GM04503 (cell line): ENCODE results near the gene CLSTN1.
"Not testable (repeated sequence)": the region's sequence is repeated elsewhere in the genome, so short reads cannot be mapped to it uniquely, and the experiment has no call there.

Experiments used
- DNase-seq: peaks from one replicate; pipeline ENCODE4 v3.0.0-alpha.2; 2012; ENCODE audit warnings: low read depth

CLSTN1 gene

GRCh38 chr1:9729523-9729922 lies 94.2 kb downstream of the CLSTN1 start:
- DNase-seq, result no peak

DNA sequence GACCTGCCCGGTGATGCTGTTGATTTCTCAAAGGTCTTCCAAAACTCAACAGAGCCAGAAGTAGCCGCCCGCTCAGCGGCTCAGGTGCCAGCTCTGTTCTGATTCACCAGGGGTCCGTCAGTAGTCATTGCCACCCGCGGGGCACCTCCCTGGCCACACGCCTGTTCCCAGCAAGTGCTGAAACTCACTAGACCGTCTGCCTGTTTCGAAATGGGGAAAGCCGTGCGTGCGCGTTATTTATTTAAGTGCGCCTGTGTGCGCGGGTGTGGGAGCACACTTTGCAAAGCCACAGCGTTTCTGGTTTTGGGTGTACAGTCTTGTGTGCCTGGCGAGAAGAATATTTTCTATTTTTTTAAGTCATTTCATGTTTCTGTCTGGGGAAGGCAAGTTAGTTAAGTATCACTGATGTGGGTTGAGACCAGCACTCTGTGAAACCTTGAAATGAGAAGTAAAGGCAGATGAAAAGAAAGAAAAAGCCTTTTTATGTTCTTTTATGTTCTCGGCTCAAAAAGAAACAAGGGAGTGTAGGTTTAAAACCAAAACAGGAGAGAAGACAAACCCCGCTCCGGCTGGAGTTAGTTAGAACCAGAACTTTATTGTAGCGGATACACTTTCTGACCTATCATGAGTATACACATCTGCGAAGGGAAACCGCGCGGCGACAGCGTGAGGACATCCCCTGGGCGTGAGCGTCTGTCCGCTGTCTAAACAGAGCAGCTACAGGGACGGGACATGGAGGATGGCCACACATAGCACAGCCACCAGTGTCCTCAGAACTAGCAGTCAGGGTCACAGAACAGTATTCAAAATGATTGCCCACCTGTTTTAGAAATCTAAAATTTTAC lies 95.1 kb downstream of the CLSTN1 start:
- no peak for DNase-seq

- no peak for DNase-seq
These were observed 96.7 kb downstream of the CLSTN1 start for GRCh38 chr1:9726905-9727595.

- DNase-seq, result no peak
These were observed 97.4 kb downstream of the CLSTN1 start for GRCh38 chr1:9726406-9726805.

GRCh38 chr1:9724706-9725476 lies 98.9 kb downstream of the CLSTN1 start:
- no peak for DNase-seq

GRCh38 chr1:9723926-9724325 lies 99.8 kb downstream of the CLSTN1 start:
- DNase-seq, result no peak

- DNase-seq, result no peak
These were observed 100.5 kb downstream of the CLSTN1 start for GRCh38 chr1:9723068-9723805.

DNA sequence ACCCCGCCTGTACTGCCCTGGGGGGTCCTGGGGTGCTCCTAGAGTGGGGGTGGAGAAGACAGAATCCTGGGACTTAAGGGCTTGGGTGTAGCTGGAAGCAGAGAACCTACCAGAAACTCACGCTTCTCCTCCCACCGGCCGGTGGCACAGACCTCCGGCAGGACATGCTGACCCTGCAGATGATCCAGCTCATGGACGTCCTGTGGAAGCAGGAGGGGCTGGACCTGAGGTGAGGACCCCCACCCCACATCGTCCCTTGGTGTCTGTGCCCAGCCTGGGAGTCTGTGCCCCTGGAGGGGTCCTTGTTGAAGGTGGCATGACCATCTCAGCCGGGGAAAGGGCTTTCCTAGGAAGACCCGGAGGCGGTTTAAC lies 101.4 kb downstream of the CLSTN1 start:
- DNase-seq, result no peak

DNA sequence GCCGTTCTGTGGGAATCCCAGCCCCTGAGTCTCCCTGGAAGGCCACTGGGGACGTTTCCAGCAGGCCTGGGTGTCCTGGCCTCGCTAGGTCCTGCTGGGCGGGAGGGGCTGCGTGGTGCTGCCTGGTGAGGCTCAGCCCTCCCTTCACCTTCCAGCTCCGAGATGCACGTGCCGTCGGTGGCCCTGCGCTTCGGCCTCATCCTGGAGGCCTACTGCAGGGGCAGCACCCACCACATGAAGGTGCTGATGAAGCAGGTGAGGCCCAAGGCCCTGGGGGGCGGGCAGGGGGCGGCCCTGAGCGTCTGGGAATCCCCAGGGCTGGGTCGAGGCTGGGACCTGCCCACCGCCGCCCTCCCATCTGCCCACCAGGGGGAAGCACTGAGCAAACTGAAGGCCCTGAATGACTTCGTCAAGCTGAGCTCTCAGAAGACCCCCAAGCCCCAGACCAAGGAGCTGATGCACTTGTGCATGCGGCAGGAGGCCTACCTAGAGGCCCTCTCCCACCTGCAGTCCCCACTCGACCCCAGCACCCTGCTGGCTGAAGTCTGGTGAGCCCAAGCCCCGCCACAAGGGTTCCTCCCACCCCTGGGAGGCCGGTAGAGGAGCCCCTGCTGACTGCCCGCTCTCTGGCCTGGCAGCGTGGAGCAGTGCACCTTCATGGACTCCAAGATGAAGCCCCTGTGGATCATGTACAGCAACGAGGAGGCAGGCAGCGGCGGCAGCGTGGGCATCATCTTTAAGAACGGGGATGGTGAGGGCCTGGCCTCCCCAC lies 102.0 kb downstream of the CLSTN1 start:
- DNase-seq, result no peak

DNA sequence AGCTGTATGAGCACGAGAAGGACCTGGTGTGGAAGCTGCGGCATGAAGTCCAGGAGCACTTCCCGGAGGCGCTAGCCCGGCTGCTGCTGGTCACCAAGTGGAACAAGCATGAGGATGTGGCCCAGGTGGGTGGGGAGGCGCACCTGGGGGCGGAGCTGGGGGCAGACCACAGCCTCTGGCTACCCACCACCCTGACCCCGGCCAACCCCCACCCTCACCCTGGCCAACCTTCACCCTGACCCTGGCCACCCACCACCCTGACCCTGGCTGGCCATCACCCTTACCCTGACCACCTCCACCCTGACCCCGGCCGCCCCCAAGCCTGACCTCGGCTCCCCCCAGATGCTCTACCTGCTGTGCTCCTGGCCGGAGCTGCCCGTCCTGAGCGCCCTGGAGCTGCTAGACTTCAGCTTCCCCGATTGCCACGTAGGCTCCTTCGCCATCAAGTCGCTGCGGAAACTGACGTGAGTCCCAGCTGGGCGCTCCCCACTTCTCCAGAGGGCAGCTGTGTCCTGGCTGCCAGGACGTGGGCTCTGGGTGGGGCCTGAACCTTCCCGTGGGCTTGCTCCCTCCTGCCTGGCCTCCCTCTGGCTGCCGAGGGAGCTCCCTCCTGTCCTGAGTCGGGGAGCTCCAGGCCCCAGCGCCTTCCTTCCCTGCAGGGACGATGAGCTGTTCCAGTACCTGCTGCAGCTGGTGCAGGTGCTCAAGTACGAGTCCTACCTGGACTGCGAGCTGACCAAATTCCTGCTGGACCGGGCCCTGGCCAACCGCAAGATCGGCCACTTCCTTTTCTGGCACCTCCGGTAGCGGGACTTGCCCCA lies 102.8 kb downstream of the CLSTN1 start:
- no peak for DNase-seq

GRCh38 chr1:9719978-9720722 lies 103.6 kb downstream of the CLSTN1 start:
- no peak for DNase-seq

GRCh38 chr1:9718006-9718680 lies 105.6 kb downstream of the CLSTN1 start:
- no peak for DNase-seq

DNA sequence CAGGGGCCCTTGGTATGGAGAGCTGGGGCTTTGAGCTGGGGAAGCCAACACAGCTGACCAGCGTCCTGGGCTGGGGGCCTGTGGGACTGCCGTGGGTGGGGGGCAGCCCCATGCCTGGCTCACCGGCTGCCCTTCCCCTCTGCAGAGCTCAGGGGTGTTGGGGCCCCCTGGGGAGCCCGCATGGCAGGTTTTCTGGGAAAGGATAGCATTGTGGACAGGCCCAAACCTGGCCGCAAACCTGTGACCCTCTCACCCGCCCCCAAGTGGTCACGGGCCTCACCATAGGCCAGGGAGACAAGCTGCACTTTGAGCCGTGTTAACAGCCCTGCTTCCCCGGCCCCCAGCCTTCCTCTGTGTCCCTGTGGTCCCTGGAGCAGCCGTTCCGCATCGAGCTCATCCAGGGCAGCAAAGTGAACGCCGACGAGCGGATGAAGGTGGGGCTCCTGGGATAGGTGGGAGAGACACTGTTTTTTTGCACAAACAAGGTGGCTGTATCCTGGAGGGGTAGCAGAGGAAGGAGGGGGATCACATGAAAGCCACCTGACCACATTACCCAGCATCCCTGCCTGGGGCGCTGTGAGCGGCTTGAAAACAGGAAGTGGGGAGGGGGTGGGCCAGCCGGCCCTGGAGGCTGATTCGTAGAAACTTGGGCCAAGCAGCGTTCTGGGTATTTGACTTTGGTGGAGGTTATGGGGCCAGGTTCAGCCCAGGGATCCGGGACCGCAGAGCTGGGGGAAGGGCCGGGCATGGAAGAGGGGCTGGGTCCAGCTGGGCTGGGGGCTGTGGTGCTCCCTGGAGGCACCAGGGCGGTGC lies 106.4 kb downstream of the CLSTN1 start:
- DNase-seq, result no peak

DNA sequence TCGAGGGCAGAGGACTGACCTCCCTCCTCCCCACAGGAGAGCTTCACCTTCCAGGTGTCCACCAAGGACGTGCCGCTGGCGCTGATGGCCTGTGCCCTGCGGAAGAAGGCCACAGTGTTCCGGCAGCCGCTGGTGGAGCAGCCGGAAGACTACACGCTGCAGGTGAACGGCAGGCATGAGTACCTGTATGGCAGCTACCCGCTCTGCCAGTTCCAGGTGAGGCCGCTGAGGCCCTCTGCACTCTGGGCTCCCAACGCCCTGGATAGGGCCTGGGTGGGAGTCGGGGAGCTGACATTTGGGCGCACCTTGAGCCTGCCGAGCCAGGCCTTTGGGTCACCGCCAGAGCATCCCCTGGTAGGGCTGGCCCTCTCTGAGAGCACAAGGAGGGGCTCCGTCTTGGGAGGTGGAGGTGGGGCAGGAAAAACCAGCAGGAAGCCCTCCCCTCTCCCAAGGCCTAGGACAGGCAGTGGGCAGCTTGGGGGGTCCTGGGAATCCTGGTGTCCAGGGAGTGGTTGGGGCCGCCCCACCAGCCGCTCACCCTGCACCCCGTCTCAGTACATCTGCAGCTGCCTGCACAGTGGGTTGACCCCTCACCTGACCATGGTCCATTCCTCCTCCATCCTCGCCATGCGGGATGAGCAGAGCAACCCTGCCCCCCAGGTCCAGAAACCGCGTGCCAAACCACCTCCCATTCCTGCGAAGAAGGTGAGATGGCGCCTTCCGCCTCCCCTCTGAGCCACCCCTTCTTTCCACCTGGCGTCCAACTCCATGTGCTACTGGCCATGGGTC lies 107.2 kb downstream of the CLSTN1 start:
- no peak for DNase-seq

DNA sequence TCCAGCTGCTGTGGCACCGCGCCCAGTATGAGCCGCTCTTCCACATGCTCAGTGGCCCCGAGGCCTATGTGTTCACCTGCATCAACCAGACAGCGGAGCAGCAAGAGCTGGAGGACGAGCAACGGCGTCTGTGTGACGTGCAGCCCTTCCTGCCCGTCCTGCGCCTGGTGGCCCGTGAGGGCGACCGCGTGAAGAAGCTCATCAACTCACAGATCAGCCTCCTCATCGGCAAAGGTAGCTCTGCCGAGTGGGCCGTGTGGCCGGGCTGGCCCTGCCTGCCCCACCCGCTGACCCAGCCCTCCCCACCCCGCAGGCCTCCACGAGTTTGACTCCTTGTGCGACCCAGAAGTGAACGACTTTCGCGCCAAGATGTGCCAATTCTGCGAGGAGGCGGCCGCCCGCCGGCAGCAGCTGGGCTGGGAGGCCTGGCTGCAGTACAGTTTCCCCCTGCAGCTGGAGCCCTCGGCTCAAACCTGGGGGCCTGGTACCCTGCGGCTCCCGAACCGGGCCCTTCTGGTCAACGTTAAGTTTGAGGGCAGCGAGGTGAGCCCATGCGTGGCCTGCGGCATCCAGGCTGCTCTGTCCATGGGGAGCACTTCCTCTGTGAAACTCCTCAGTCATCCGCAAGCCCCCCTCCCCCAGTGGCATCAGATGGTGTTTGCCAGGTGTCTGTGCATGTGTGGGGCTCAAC lies 108.1 kb downstream of the CLSTN1 start:
- DNase-seq, result no peak

GRCh38 chr1:9714257-9714718 lies 109.5 kb downstream of the CLSTN1 start:
- no peak for DNase-seq

- not testable (repeated sequence) for DNase-seq
These were observed 111.0 kb downstream of the CLSTN1 start for GRCh38 chr1:9712767-9713166.
